Right atrium auricular region (tissue), 2 donors: ENCODE measurements around the gene BCAS4. TPM values are rescaled to one million over a fixed set of nuclear protein-coding genes. Genes with fewer than 3 reads are reported as not detected.
"Not testable (repeated sequence)": the region's sequence is repeated elsewhere in the genome, so short reads cannot be mapped to it uniquely, and the experiment has no call there.

Source experiments
- DNase-seq: peaks from one replicate; pipeline ENCODE4 v3.0.0-alpha.2; 2019; ENCODE audit warnings: low spot score
- H3K27ac ChIP-seq, 2 donors: fragments of 200-600 bp; sonication (generic); 1 replicate in 1 of 2; 2 replicates in 1 of 2; pipeline ENCODE4 v1.5.1; 2016 to 2019
- H3K27me3 ChIP-seq, 2 donors: fragments of 200-600 bp; sonication (generic); one replicate each; pipeline versions ENCODE4 v1.5.1 to v1.6.0; 2017 to 2019
- H3K36me3 ChIP-seq: fragments of 200-600 bp; sonication (generic); one replicate; pipeline ENCODE4 v1.5.1; 2016
- H3K4me1 ChIP-seq, 2 donors: fragments of 200-600 bp; sonication (generic); one replicate each; pipeline versions ENCODE4 v1.5.1 to v1.6.0; 2017 to 2019
- H3K4me3 ChIP-seq, 2 donors: fragments of 200-600 bp; sonication (generic); 1 replicate in 1 of 2; 2 replicates in 1 of 2; pipeline ENCODE4 v1.5.1; 2017 to 2019; ENCODE audit warnings: mild to moderate bottlenecking in 1 of 2, moderate library complexity in 1 of 2
- H3K9me3 ChIP-seq, 2 donors: fragments of 200-600 bp; sonication (generic); one replicate each; pipeline ENCODE4 v1.5.1; 2019
- CTCF ChIP-seq, 2 donors: fragments of 200-600 bp; sonication (generic); IDR thresholded peaks; one replicate each; pipeline ENCODE4 v1.5.1; 2019; ENCODE audit warnings: antibody characterized with exemption in 2 of 2
- total RNA-seq, 2 donors: library from RNA; depleted of rRNA; stranded (reverse); fragments of >200 nt; gene quantifications; one replicate each; pipeline ENCODE4 v1.1.0, GENCODE V29; 2016

BCAS4 gene
- total RNA-seq, 2 donors from 2014 or later: 1.5 to 2.2 TPM

- no peaks in the 10 kb centered on the region for H3K36me3 ChIP-seq
- TF ChIP-seq CTCF (IDR thresholded peaks at IDR 0.05): no peak
- H3K9me3 ChIP-seq: no peaks in the 10 kb centered on the region
- H3K27ac ChIP-seq: peak overlapping the region; percentile 69 to 75
- H3K4me1 ChIP-seq: peaks cover 0 to 27% of the 10 kb centered on the region in 2 donors
- peak overlapping the region in 1 of 2 donors; percentile 29 for H3K4me3 ChIP-seq
- H3K27me3 ChIP-seq: no peaks in the 10 kb centered on the region
- no peak for DNase-seq
Measured at GRCh38 chr20:50789968-50790650, 4.8 kb upstream of the BCAS4 start.

- peak; percentile 85 for DNase-seq
- TF ChIP-seq CTCF (IDR thresholded peaks at IDR 0.05): peak; percentile 78 to 83
- Histone ChIP-seq H3K4me3 (peak overlapping the region in 1 of 2 donors; percentile 29), H3K36me3 (no peaks in the 10 kb centered on the region), H3K27me3 (no peaks in the 10 kb centered on the region), H3K4me1 (peaks cover 0 to 33% of the 10 kb centered on the region in 2 donors), H3K27ac (peak overlapping the region; percentile 69 to 75), H3K9me3 (no peaks in the 10 kb centered on the region)
Measured at GRCh38 chr20:50790651-50791277, 4.1 kb upstream of the BCAS4 start.

GRCh38 chr20:50792708-50793574 lies 1.9 kb upstream of the BCAS4 start:
- Histone ChIP-seq H3K36me3 (no peaks in the 10 kb centered on the region), H3K27ac (no peak overlapping the region), H3K4me1 (peaks cover 0 to 35% of the 10 kb centered on the region in 2 donors), H3K27me3 (no peaks in the 10 kb centered on the region), H3K4me3 (no peak overlapping the region), H3K9me3 (no peaks in the 10 kb centered on the region)
- DNase-seq: no peak
- no peak for TF ChIP-seq CTCF (IDR thresholded peaks at IDR 0.05)

GRCh38 chr20:50793575-50794016 lies 1.3 kb upstream of the BCAS4 start:
- H3K27me3 ChIP-seq, H3K27ac ChIP-seq, H3K36me3 ChIP-seq, H3K9me3 ChIP-seq, H3K4me3 ChIP-seq, DNase-seq: not testable (repeated sequence)
- peaks cover 0 to 35% of the 10 kb centered on the region in 2 donors for H3K4me1 ChIP-seq

- H3K36me3 ChIP-seq: no peaks in the 10 kb centered on the region
- no peak for DNase-seq
- peaks cover 0 to 35% of the 10 kb centered on the region in 2 donors for H3K4me1 ChIP-seq
- peak overlapping the region; percentile 78 to 86 for H3K4me3 ChIP-seq
- no peak for TF ChIP-seq CTCF (IDR thresholded peaks at IDR 0.05)
- no peak overlapping the region for H3K27ac ChIP-seq
- H3K9me3 ChIP-seq: no peaks in the 10 kb centered on the region
- no peaks in the 10 kb centered on the region for H3K27me3 ChIP-seq
Measured at GRCh38 chr20:50794181-50794845, 548 bp upstream of the BCAS4 start.
